CD14-positive monocyte (primary cell): ENCODE data around the gene PTPRN2. TPM values are rescaled to one million over a fixed set of nuclear protein-coding genes. Genes with fewer than 3 reads are reported as not detected.
A peak's percentile ranks its signal among the peaks of the same experiment; 100 is the strongest.

Experiments used
- DNase-seq, 3 donors: peaks; one replicate each; pipeline ENCODE4 v3.0.0-alpha.2; 2011 to 2022
- H2AFZ ChIP-seq: 2 replicates; pipeline ENCODE4 v1.6.0; 2012; ENCODE audit warnings: mild to moderate bottlenecking, low read depth, low read length, inconsistent platforms; ENCODE audit not compliant: insufficient read depth, poor library complexity, severe bottlenecking
- H3K27ac ChIP-seq, 2 donors: 1 replicate in 1 of 2; 2 replicates in 1 of 2; pipeline ENCODE4 v1.5.1; 2012 to 2013; ENCODE audit warnings: low read length in 2 of 2, control low read depth in 1 of 2, inconsistent platforms in 1 of 2, low read depth in 1 of 2, mild to moderate bottlenecking in 1 of 2
- H3K27me3 ChIP-seq, 2 donors: one replicate each; pipeline versions ENCODE4 v1.6.0 to v1.6.1; 2011 to 2013; ENCODE audit warnings: low read length in 2 of 2; ENCODE audit not compliant: control insufficient read depth in 2 of 2, insufficient read depth in 2 of 2
- H3K36me3 ChIP-seq, 2 donors: replicated peaks in 1 of 2; 1 replicate in 1 of 2; 2 replicates in 1 of 2; pipeline versions ENCODE4 v1.5.1 to v1.6.1; 2012 to 2013; ENCODE audit warnings: low read length in 2 of 2, control low read depth in 1 of 2, inconsistent platforms in 1 of 2, mild to moderate bottlenecking in 1 of 2; ENCODE audit not compliant: insufficient read depth in 2 of 2, control insufficient read depth in 1 of 2
- H3K4me1 ChIP-seq, 2 donors: 1 replicate in 1 of 2; 2 replicates in 1 of 2; pipeline versions ENCODE4 v1.5.1 to v1.6.1; 2012 to 2013; ENCODE audit warnings: low read length in 2 of 2, control low read depth in 1 of 2, inconsistent platforms in 1 of 2, mild to moderate bottlenecking in 1 of 2, moderate library complexity in 1 of 2; ENCODE audit not compliant: insufficient read depth in 2 of 2, control insufficient read depth in 1 of 2
- H3K4me2 ChIP-seq: replicated peaks from 2 replicates; pipeline ENCODE3; 2012; ENCODE audit warnings: low read length, moderate library complexity, mild to moderate bottlenecking; ENCODE audit not compliant: poor library complexity, severe bottlenecking; ENCODE audit errors: extremely low read depth
- H3K4me3 ChIP-seq, 3 experiments: fragments of 200-600 bp in 1 of 3; sonication (generic) in 1 of 3; replicated peaks in 1 of 3; 1 replicate in 2 of 3; 2 replicates in 1 of 3; pipeline ENCODE4 v1.5.1; 2011 to 2013; ENCODE audit warnings: low read length in 3 of 3, mild to moderate bottlenecking in 3 of 3, control low read depth in 2 of 3, low read depth in 2 of 3, inconsistent platforms in 1 of 3, moderate library complexity in 1 of 3
- H3K79me2 ChIP-seq: 2 replicates; pipeline ENCODE4 v1.6.0; 2012; ENCODE audit warnings: mild to moderate bottlenecking, control low read depth, inconsistent platforms, low read length, moderate library complexity; ENCODE audit not compliant: insufficient read depth
- H3K9ac ChIP-seq: 2 replicates; pipeline ENCODE4 v1.6.0; 2017; ENCODE audit warnings: low read length, mild to moderate bottlenecking; ENCODE audit not compliant: insufficient read depth, poor library complexity, severe bottlenecking
- H3K9me3 ChIP-seq, 2 donors: replicated peaks in 1 of 2; 1 replicate in 1 of 2; 2 replicates in 1 of 2; pipeline versions ENCODE4 v1.5.1 to v1.6.1; 2012 to 2013; ENCODE audit warnings: low read length in 2 of 2, control low read depth in 1 of 2; ENCODE audit not compliant: control insufficient read depth in 1 of 2, insufficient read depth in 1 of 2
- H4K20me1 ChIP-seq: 2 replicates; pipeline ENCODE4 v1.6.0; 2012; ENCODE audit warnings: mild to moderate bottlenecking, low read length, control low read depth, moderate library complexity; ENCODE audit not compliant: insufficient read depth
- H3K27ac Mint-ChIP-seq, 7 donors: one replicate each; pipeline ENCODE4 v1.8.0; 2020; ENCODE audit warnings: mild to moderate bottlenecking in 7 of 7, mixed read lengths in 7 of 7, moderate library complexity in 6 of 7, inconsistent platforms in 2 of 7
- H3K27me3 Mint-ChIP-seq, 3 donors: one replicate each; pipeline ENCODE4 v1.8.0; 2021 to 2022; ENCODE audit warnings: low read depth in 3 of 3, mild to moderate bottlenecking in 3 of 3, mixed read lengths in 3 of 3, moderate library complexity in 3 of 3, inconsistent platforms in 1 of 3
- H3K36me3 Mint-ChIP-seq, 2 donors: one replicate each; pipeline ENCODE4 v1.8.0; 2020; ENCODE audit warnings: mixed read lengths in 2 of 2, inconsistent platforms in 1 of 2, mild to moderate bottlenecking in 1 of 2
- H3K4me1 Mint-ChIP-seq: one replicate; pipeline ENCODE4 v1.8.0; 2020; ENCODE audit warnings: mild to moderate bottlenecking, mixed read lengths
- H3K4me3 Mint-ChIP-seq, 2 donors: one replicate each; pipeline ENCODE4 v1.8.0; 2020; ENCODE audit warnings: mild to moderate bottlenecking in 2 of 2, mixed read lengths in 2 of 2, moderate library complexity in 1 of 2
- H3K9me3 Mint-ChIP-seq, 7 donors: one replicate each; pipeline ENCODE4 v1.8.0; 2020 to 2022; ENCODE audit warnings: mixed read lengths in 7 of 7, mild to moderate bottlenecking in 6 of 7, moderate library complexity in 6 of 7, inconsistent platforms in 2 of 7
- CTCF ChIP-seq: fragments of 200-600 bp; IDR thresholded peaks from one replicate; pipeline ENCODE4 v1.8.0; 2022; ENCODE audit warnings: antibody characterized with exemption, mild to moderate bottlenecking
- WGBS: methylation state at CpG from one replicate; pipeline ENCODE4 v1.1.5; 2013; ENCODE audit warnings: missing lambda C conversion rate; ENCODE audit not compliant: insufficient coverage; 5-methylcytosine and 5-hydroxymethylcytosine counted together
- intact Hi-C, 2 donors: fragments of 100-400 bp; cut with micrococcal nuclease; formaldehyde crosslinking; loops; one replicate each; pipeline versions ENCODE4 v1.15.0 to v1.15.1; 2023
- polyA plus RNA-seq, 3 donors: library from polyadenylated mRNA; depleted of rRNA in 1 of 3; unstranded in 2 of 3; stranded (reverse) in 1 of 3; fragments of 300-500 nt in 2 of 3; fragments of >200 nt in 1 of 3; fragmentation: Illumina TruSeq in 2 of 3; gene quantifications; 1 replicate in 2 of 3; 2 replicates in 1 of 3; pipeline ENCODE4 v1.2.3, GENCODE V29; 2012 to 2021

PTPRN2 gene
- polyA plus RNA-seq, 3 donors, result 0.25 to 1.4 (median 0.97) TPM

- Histone ChIP-seq H3K27ac (no peak overlapping the region), H3K9ac (no peak overlapping the region), H3K4me1 (no peaks in the 10 kb centered on the region), H3K9me3 (peaks cover 0 to 15% of the 10 kb centered on the region in 2 donors), H4K20me1 (no peaks in the 10 kb centered on the region), H2AFZ (no peak overlapping the region), H3K79me2 (no peaks in the 10 kb centered on the region), H3K4me2 (no peak overlapping the region), H3K4me3 (no peak overlapping the region), H3K27me3 (peaks cover 52 to 71% of the 10 kb centered on the region in 2 donors), H3K36me3 (no peaks in the 10 kb centered on the region)
- Mint-ChIP-seq H3K27ac (no peak overlapping the region), H3K9me3 (peaks cover 0 to 4% (median 0%) of the 10 kb centered on the region in 7 donors), H3K4me3 (peak overlapping the region in 1 of 2 donors; percentile 36), H3K27me3 (peaks cover 64 to 74% (median 71%) of the 10 kb centered on the region in 3 donors), H3K4me1 (no peaks in the 10 kb centered on the region), H3K36me3 (no peaks in the 10 kb centered on the region)
- no peak for TF ChIP-seq CTCF
- WGBS, result 2% methylated on average over 7 of the region's 9 CpGs
- intact Hi-C loops, result no loop called here
- no peak for DNase-seq
Observed at GRCh38 chr7:157678501-157678900, 909.1 kb downstream of the PTPRN2 start.

GRCh38 chr7:157676456-157677255 lies 911.0 kb downstream of the PTPRN2 start:
- H3K9me3 Mint-ChIP-seq, result peaks cover 0 to 4% (median 0%) of the 10 kb centered on the region in 7 donors
- Histone ChIP-seq H3K79me2 (no peaks in the 10 kb centered on the region), H3K4me1 (no peaks in the 10 kb centered on the region), H3K27me3 (peaks cover 35 to 53% of the 10 kb centered on the region in 2 donors), H3K9me3 (peaks cover 0 to under 1% of the 10 kb centered on the region in 2 donors), H3K36me3 (no peaks in the 10 kb centered on the region), H2AFZ (no peak overlapping the region), H3K4me3 (no peak overlapping the region), H4K20me1 (no peaks in the 10 kb centered on the region), H3K4me2 (no peak overlapping the region), H3K9ac (no peak overlapping the region), H3K27ac (no peak overlapping the region)
- no peaks in the 10 kb centered on the region for H3K4me1 Mint-ChIP-seq
- H3K27me3 Mint-ChIP-seq, result peaks cover 46 to 57% (median 55%) of the 10 kb centered on the region in 3 donors
- no peak overlapping the region for H3K27ac Mint-ChIP-seq
- DNase-seq, result no peak
- 71% methylated on average over 14 of the region's 19 CpGs for WGBS
- H3K4me3 Mint-ChIP-seq, result no peak overlapping the region
- no peak for TF ChIP-seq CTCF
- no peaks in the 10 kb centered on the region for H3K36me3 Mint-ChIP-seq
- intact Hi-C loops, result no loop called here
